MCF 10A (cell line): Measurements from ENCODE around the gene TMEM181. TPM values are rescaled to one million over a fixed set of nuclear protein-coding genes. Genes with fewer than 3 reads are reported as not detected.
"Not testable (repeated sequence)": the region's sequence is repeated elsewhere in the genome, so short reads cannot be mapped to it uniquely, and the experiment has no call there.

Experiments
- BruUV-seq: library from RNA; stranded (reverse); fragments of 400-500 nt; replicated peaks from 2 replicates; lab custom pipeline; 2021; lab: Mats Ljungman, UMichigan
- CTCF ChIA-PET: fragments of 300-600 bp; sonication (Branson Sonifier 250); formaldehyde crosslinking; extraction: SDS; loops from one replicate; lab custom pipeline; 2021; ENCODE audit warnings: antibody characterized with exemption, inconsistent platforms; lab: Yijun Ruan, JAX
- POLR2A ChIA-PET: fragments of 300-600, 350-650 bp; sonication (Branson Sonifier 250); formaldehyde crosslinking; extraction: SDS; loops from one replicate; lab custom pipeline; 2020; ENCODE audit warnings: antibody characterized with exemption, inconsistent platforms; lab: Yijun Ruan, JAX
- DNase-seq: peaks from one replicate; pipeline ENCODE4 v3.0.0-alpha.2; 2018; ENCODE audit not compliant: unreplicated experiment
- H3K27ac Mint-ChIP-seq: one replicate; pipeline ENCODE4 v1.8.0; 2022; ENCODE audit warnings: mild to moderate bottlenecking, low read depth, mixed read lengths; ENCODE audit not compliant: unreplicated experiment
- H3K27me3 Mint-ChIP-seq: one replicate; pipeline ENCODE4 v1.8.0; 2022; ENCODE audit warnings: mixed read lengths; ENCODE audit not compliant: insufficient read depth, unreplicated experiment
- H3K36me3 Mint-ChIP-seq: one replicate; pipeline ENCODE4 v1.8.0; 2022; ENCODE audit warnings: mild to moderate bottlenecking, moderate library complexity, mixed read lengths; ENCODE audit not compliant: insufficient read depth, unreplicated experiment
- H3K4me1 Mint-ChIP-seq: one replicate; pipeline ENCODE4 v1.8.0; 2022; ENCODE audit warnings: mixed read lengths; ENCODE audit not compliant: insufficient read depth, unreplicated experiment
- H3K4me3 Mint-ChIP-seq: one replicate; pipeline ENCODE4 v1.8.0; 2022; ENCODE audit warnings: mild to moderate bottlenecking, moderate library complexity, mixed read lengths; ENCODE audit not compliant: unreplicated experiment
- H3K9me3 Mint-ChIP-seq: one replicate; pipeline ENCODE4 v1.8.0; 2022; ENCODE audit warnings: mixed read lengths; ENCODE audit not compliant: unreplicated experiment
- intact Hi-C: fragments of 100-400 bp; cut with micrococcal nuclease; formaldehyde crosslinking; loops from 2 replicates; pipeline ENCODE4 v1.14.1; 2022
- total RNA-seq: library from RNA; stranded (reverse); gene quantifications from 2 replicates; pipeline ENCODE4 v1.2.3, GENCODE V29; 2022
- TF ChIP-seq, protein P1 (sequence below): fragments of 200-600 bp; IDR thresholded peaks from one replicate; pipeline ENCODE4 v1.8.0; 2022; ENCODE audit warnings: antibody characterized with exemption, mild to moderate bottlenecking; ENCODE audit not compliant: unreplicated experiment

The TMEM181 gene
- total RNA-seq, 1 experiment from 2014 or later: 25.3 TPM

DNA sequence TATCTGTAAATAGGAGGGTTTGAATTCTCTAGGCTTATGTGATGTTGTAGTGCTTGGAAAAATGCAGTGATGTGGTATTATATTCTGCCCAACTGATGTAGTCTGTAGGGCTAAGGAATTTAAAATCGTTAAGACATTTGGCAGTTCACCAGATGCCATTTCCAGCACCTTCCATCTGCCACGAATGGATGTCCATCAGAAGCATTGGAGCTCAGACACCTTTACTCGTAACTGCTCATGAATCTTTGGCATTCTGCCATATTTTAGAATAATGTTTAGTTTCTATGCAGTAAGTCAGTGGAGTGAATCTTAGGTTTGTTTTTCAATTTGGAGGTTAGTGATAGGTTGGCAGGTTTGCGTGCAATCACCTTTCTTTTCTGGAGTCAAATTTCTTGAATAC lies 87.6 kb downstream of the TMEM181 start:
- no peak for DNase-seq
- Mint-ChIP-seq H3K4me3 (no peak overlapping the region), H3K4me1 (peaks cover 39% of the 10 kb centered on the region), H3K27ac (no peak overlapping the region), H3K9me3 (no peaks in the 10 kb centered on the region), H3K36me3 (peaks cover 6% of the 10 kb centered on the region), H3K27me3 (no peaks in the 10 kb centered on the region)
- BruUV-seq: no TSS peak
- CTCF ChIA-PET: interaction anchor here (0.6 to 4.5 kb wide), 4 partner anchors 16 to 56 kb away, joined by 3 to 36 read pairs (median 3); no protein-coding TSS in a partner anchor
- POLR2A ChIA-PET: no interaction called here
- intact Hi-C loops: no loop called here
- TF ChIP-seq, protein P1, sequence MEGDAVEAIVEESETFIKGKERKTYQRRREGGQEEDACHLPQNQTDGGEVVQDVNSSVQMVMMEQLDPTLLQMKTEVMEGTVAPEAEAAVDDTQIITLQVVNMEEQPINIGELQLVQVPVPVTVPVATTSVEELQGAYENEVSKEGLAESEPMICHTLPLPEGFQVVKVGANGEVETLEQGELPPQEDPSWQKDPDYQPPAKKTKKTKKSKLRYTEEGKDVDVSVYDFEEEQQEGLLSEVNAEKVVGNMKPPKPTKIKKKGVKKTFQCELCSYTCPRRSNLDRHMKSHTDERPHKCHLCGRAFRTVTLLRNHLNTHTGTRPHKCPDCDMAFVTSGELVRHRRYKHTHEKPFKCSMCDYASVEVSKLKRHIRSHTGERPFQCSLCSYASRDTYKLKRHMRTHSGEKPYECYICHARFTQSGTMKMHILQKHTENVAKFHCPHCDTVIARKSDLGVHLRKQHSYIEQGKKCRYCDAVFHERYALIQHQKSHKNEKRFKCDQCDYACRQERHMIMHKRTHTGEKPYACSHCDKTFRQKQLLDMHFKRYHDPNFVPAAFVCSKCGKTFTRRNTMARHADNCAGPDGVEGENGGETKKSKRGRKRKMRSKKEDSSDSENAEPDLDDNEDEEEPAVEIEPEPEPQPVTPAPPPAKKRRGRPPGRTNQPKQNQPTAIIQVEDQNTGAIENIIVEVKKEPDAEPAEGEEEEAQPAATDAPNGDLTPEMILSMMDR: no peak

DNA sequence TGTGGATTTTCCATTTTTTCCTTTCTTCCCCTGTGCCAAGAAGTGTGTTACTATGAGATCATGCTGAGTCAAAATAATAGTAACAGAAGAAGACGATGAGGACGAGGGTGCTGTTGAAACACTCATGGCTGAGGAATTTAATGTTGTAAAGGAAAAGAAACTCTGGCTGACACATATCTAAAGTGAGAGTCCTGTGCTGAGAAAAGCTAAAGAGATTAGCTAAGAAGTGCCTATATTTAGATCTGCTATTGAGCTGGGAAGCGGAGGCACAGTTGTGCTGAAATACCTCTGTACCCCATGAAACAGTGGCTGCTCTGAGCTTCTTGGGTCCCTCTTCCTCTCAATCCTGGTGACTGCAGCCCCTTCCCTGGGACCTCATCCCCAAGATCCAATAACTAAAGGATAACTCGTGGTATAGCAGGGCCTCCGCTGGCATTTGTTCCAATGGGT lies 88.8 kb downstream of the TMEM181 start:
- Mint-ChIP-seq H3K9me3 (no peaks in the 10 kb centered on the region), H3K4me1 (peaks cover 30% of the 10 kb centered on the region), H3K27ac (peak overlapping the region; percentile 12), H3K4me3 (no peak overlapping the region), H3K27me3 (no peaks in the 10 kb centered on the region), H3K36me3 (peaks cover 6% of the 10 kb centered on the region)
- POLR2A ChIA-PET: interaction anchor here (0.8 to 1.5 kb wide), 2 partner anchors 10 to 20 kb away, joined by 3 to 4 read pairs; no protein-coding TSS in a partner anchor
- intact Hi-C loops: no loop called here
- peak; percentile 70 for DNase-seq
- BruUV-seq: no TSS peak
- TF ChIP-seq, protein P1: no peak
- CTCF ChIA-PET: interaction anchor here (0.9 to 1.8 kb wide), 3 partner anchors 11 to 434 kb away, joined by 3 to 8 read pairs (median 6); no protein-coding TSS in a partner anchor

DNA sequence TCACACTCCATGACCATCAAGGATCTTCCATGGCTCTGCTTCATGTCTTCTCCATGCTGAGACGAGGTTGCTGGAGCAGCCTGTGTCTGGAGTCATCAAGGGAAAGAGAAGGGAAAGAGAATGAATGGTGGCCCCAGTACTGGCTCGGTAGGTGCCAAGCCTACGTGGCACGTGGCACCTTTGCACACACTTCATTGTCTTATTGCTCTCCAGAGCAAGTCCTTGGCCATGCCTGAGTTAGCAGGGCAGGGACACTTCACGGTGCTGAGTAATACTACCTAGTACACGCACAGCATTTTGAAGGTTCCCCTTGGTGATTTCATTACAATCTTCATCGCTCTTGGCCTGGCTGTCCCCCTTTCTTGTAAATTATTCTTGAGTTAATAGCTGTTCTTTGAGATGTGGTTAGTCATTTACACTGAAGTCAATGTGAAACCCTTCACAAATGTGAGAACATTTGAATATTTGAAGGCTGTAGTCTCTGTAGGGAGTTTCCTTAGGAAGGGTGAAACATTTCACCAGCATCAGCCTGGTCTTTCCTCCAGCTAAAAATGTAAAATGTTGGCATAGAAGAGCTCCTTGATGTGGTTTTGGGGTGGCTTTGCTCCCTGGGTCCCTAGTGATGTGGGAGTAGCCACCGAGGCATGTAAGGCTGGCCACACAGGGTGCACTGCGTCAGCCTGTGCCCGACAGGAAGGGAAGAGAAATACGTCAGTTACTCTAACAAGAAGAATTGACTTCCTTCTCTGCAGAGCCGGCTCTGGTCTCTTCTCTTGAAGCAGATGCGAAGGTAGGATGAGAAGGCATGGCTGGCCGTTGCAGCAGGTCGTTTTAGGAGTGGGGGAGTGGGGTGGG lies 89.6 kb downstream of the TMEM181 start, which contains the start of gene SYTL3:
Gene SYTL3, plus strand, starts transcription at position 766 of the 855 bp plus-strand sequence. CDS start 13,215 bp downstream, outside the sequence.
- BruUV-seq: no TSS peak
- no peaks in the 10 kb centered on the region for H3K27me3 Mint-ChIP-seq
- no peak within 1 kb of the TSS for H3K4me3 Mint-ChIP-seq
- ChIA-PET CTCF (interaction anchor here (1.0 to 1.8 kb wide), 3 partner anchors 10 to 435 kb away, joined by 3 to 8 read pairs (median 5); no protein-coding TSS in a partner anchor), POLR2A (interaction anchor here (0.8 to 1.5 kb wide), 3 partner anchors 9 to 19 kb away, joined by 3 to 4 read pairs (median 4); no protein-coding TSS in a partner anchor)
- no peak for DNase-seq
- peak within 1 kb of the TSS; percentile 12 for H3K27ac Mint-ChIP-seq
- TF ChIP-seq, protein P1: no peak
- peaks cover 5% of the 10 kb centered on the region for H3K36me3 Mint-ChIP-seq
- peaks cover 31% of the 10 kb centered on the region for H3K4me1 Mint-ChIP-seq
- H3K9me3 Mint-ChIP-seq: no peaks in the 10 kb centered on the region
- intact Hi-C loops: no loop called here

DNA sequence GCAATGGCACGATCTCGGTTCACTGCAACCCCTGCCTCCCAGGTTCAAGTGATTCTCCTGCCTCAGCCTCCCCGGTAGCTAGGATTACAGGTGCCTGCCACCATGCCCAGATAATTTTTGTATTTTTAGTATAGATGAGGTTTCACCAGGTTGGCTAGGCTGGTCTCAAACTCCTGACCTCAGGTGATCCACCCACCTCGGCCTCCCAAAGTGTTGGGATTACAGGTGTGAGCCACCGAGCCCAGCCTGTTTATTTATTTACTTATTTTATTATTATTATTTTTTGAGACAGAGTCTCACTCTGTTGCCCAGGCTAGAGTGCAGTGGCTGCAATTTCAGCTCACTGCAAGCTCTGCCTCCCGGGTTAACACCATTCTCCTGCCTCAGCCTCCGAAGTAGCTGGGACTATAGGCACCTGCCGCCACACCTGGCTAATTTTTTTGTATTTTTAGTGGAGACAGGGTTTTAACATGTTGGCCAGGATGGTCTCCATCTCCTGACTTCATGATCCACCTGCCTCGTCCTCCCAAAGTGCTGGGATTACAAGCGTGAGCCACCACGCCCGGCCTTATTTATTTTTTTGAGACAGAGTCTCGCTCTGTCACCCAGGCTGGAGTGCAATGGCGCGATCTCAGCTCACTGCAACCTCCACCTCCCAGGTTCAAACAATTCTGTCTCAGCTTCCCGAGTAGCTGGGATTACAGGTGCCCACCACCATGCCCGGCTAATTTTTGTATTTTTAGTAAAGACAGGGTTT lies 92.3 kb downstream of the TMEM181 start:
- CTCF ChIA-PET: interaction anchor here (0.8 kb wide), 1 partner anchor 39 kb away, joined by 5 read pairs; no protein-coding TSS in a partner anchor
- POLR2A ChIA-PET: not testable (repeated sequence)

More for the DNA sequence above, 92.3 kb downstream of the TMEM181 start:
- H3K36me3 Mint-ChIP-seq, BruUV-seq, DNase-seq, H3K9me3 Mint-ChIP-seq, H3K4me3 Mint-ChIP-seq, H3K27me3 Mint-ChIP-seq, intact Hi-C loops, H3K27ac Mint-ChIP-seq: not testable (repeated sequence)
- peaks cover 27% of the 10 kb centered on the region for H3K4me1 Mint-ChIP-seq
